ENCODE measurements around the gene PGGT1B.

Gene PGGT1B

DNA sequence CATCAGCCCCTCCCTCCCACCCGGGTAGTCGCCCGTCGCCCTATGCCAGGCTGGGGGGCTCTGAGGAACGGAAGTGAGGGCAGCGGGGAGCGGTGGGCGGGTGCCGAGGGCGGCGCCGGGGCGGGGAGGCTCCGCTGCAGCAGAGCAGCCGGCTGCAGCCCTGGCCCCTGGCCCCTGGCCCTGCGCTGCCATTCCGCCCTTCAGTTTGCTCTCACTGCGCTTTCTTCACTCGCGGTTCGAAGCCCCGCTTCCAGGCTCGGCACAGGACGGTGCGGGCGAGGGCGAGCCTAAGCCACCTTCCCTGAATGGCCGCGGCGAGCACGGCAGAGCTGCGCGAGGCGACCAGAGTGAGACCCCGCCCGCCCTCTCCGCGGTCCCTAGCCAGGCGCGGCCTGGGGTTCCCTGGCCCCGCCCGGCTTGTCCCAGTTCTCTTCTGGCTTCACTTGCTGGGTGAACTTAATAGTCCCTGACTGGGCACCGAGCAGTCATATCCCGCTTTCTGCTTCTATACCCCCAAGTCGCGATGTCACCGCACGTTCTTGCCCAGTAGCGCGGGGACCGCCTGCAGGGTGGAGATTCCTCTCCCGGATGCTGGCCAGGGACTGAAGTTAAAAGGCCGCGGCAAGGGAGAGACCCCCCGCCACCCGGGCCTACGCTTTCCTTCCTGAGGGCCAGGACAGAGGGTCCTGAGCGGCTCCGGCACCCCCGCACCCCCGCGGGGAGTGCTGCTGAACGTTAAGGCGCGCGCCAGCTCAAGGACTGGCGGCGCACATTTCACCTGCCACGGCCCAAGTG is 92.3 kb downstream of the PGGT1B start:
- peak overlapping the region; percentile 61 for H3K9ac ChIP-seq (ENCODE audit: insufficient read length, low read depth)

DNA sequence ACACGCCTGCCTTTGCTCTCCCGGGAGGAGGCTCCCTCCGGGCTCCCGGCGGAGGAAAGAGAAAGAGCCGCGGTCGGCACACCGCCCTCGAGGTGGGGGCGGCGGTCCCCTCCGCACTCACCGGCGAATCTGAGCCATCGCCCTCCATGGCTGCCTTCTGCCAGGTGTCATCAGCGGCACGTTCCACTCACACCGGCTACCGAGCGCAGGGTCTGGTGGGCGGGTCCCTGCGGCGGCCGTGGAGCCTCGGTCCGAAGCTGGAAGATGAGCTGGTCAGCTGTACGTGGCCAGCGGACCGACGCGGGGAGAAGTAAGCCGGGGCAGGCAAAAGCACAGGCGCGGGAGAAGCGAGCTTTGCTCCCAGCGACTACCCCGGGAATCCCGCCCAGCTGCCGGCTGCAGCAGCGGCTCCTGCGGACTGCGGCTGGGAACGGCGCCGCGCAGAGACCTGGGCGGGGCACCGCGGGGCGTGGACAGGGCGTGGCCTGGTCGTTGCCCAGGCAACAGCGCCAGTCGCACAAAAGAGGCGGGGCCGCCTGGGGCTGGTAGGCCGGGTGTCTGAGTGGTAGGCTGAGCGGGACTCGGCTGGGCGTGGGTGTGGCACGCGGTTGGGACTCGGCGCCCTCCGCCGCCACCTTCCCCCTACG is 93.1 kb downstream of the PGGT1B start, which contains the start of gene TRIM36:
TRIM36 (minus strand) TSS at position 422 of the 647 bp plus-strand sequence; CDS start at position 148, 274 bp downstream.
- DNase-seq (ENCODE audit: low read depth, low spot score): peak; percentile 87
- H3K9me3 ChIP-seq (ENCODE audit: insufficient read depth, low read length): peaks cover 29% of the 10 kb centered on the region
- no peaks in the 10 kb centered on the region for H3K4me1 ChIP-seq (ENCODE audit: insufficient read depth, insufficient read length)
- peaks cover 49% of the 10 kb centered on the region for H3K27me3 ChIP-seq (ENCODE audit: insufficient read depth, insufficient read length)
- H3K4me3 ChIP-seq (ENCODE audit: insufficient read length, low read depth): peak within 1 kb of the TSS; percentile 71
- H3K36me3 ChIP-seq (ENCODE audit: insufficient read depth, insufficient read length, low read length): no peaks in the 10 kb centered on the region
- no peak for TF ChIP-seq ZNF274 (IDR thresholded peaks at IDR 0.05; ENCODE audit: low read depth, low read length)
- no peak for TF ChIP-seq SUZ12 (IDR thresholded peaks at IDR 0.05; ENCODE audit: extremely low read depth, insufficient read depth, insufficient read length)
- no peak for TF ChIP-seq YY1 (IDR thresholded peaks at IDR 0.05; ENCODE audit: insufficient read depth, insufficient read length)
- peak within 1 kb of the TSS; percentile 80 for H3K9ac ChIP-seq (ENCODE audit: insufficient read length, low read depth)

More for the DNA sequence above, 92.3 kb downstream of the PGGT1B start:
- H3K9me3 ChIP-seq (ENCODE audit: insufficient read depth, low read length): peaks cover 23% of the 10 kb centered on the region
- DNase-seq (ENCODE audit: low read depth, low spot score): no peak
- no peaks in the 10 kb centered on the region for H3K4me1 ChIP-seq (ENCODE audit: insufficient read depth, insufficient read length)
- TF ChIP-seq SUZ12 (IDR thresholded peaks at IDR 0.05; ENCODE audit: extremely low read depth, insufficient read depth, insufficient read length): no peak
- H3K27me3 ChIP-seq (ENCODE audit: insufficient read depth, insufficient read length): peaks cover 56% of the 10 kb centered on the region
- peak overlapping the region; percentile 45 for H3K4me3 ChIP-seq (ENCODE audit: insufficient read length, low read depth)
- H3K36me3 ChIP-seq (ENCODE audit: insufficient read depth, insufficient read length, low read length): no peaks in the 10 kb centered on the region

DNA sequence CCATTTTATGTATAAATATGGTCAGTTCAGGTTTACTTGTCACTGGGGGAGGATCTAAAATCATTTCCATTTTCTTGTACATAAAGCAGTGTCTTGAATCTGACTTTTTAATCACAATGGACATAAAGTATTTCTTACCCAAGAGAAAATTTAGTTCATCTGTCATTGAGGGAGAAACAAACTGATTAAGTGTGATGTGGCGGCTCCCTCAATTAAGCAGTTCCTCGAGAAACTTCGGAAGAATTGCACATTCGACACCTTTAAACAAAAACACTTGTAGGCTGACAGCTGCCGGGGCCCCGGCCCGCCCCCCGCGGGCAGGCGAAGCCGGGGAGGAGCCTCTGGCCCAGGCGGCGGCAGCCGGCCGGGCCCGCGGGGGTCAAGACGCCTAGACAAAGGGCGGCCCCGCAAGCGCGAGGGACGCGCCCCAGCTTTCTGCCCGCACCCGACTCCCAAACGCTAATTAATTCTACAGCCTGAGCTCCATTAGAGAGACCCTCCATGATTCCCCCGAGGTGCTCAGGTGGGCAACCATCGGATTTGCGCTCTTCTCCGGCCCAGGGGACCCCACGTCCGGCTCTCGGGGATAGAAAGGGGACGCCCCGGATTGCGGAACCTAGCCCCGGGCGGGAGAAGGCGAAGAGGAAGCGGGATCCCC is 93.7 kb downstream of the PGGT1B start:
- no peak for TF ChIP-seq YY1 (IDR thresholded peaks at IDR 0.05; ENCODE audit: insufficient read depth, insufficient read length)
- TF ChIP-seq ZNF274 (IDR thresholded peaks at IDR 0.05; ENCODE audit: low read depth, low read length): no peak
- TF ChIP-seq SUZ12 (IDR thresholded peaks at IDR 0.05; ENCODE audit: extremely low read depth, insufficient read depth, insufficient read length): no peak
- DNase-seq (ENCODE audit: low read depth, low spot score): no peak
- peak overlapping the region; percentile 71 for H3K4me3 ChIP-seq (ENCODE audit: insufficient read length, low read depth)

GRCh38 chr5:115166744-115167393 is 95.8 kb downstream of the PGGT1B start:
- Histone ChIP-seq H3K36me3 (ENCODE audit: insufficient read depth, insufficient read length, low read length) (no peaks in the 10 kb centered on the region), H3K9me3 (ENCODE audit: insufficient read depth, low read length) (peaks cover 29% of the 10 kb centered on the region), H3K9ac (ENCODE audit: insufficient read length, low read depth) (no peak overlapping the region), H3K27me3 (ENCODE audit: insufficient read depth, insufficient read length) (peaks cover 23% of the 10 kb centered on the region), H3K4me1 (ENCODE audit: insufficient read depth, insufficient read length) (no peaks in the 10 kb centered on the region), H3K4me3 (ENCODE audit: insufficient read length, low read depth) (no peak overlapping the region)
- TF ChIP-seq ZNF274 (IDR thresholded peaks at IDR 0.05; ENCODE audit: low read depth, low read length) (no peak), SUZ12 (IDR thresholded peaks at IDR 0.05; ENCODE audit: extremely low read depth, insufficient read depth, insufficient read length) (no peak), YY1 (IDR thresholded peaks at IDR 0.05; ENCODE audit: insufficient read depth, insufficient read length) (no peak)
- no peak for DNase-seq (ENCODE audit: low read depth, low spot score)

More for the DNA sequence above, 93.7 kb downstream of the PGGT1B start:
- Histone ChIP-seq H3K4me1 (ENCODE audit: insufficient read depth, insufficient read length) (no peaks in the 10 kb centered on the region), H3K9ac (ENCODE audit: insufficient read length, low read depth) (peak overlapping the region; percentile 80), H3K9me3 (ENCODE audit: insufficient read depth, low read length) (peaks cover 29% of the 10 kb centered on the region), H3K27me3 (ENCODE audit: insufficient read depth, insufficient read length) (peaks cover 44% of the 10 kb centered on the region), H3K36me3 (ENCODE audit: insufficient read depth, insufficient read length, low read length) (no peaks in the 10 kb centered on the region)

- no peak overlapping the region for H3K4me3 ChIP-seq (ENCODE audit: insufficient read length, low read depth)
- no peaks in the 10 kb centered on the region for H3K36me3 ChIP-seq (ENCODE audit: insufficient read depth, insufficient read length, low read length)
- peaks cover 13% of the 10 kb centered on the region for H3K27me3 ChIP-seq (ENCODE audit: insufficient read depth, insufficient read length)
- TF ChIP-seq ZNF274 (IDR thresholded peaks at IDR 0.05; ENCODE audit: low read depth, low read length) (no peak), SUZ12 (IDR thresholded peaks at IDR 0.05; ENCODE audit: extremely low read depth, insufficient read depth, insufficient read length) (no peak), YY1 (IDR thresholded peaks at IDR 0.05; ENCODE audit: insufficient read depth, insufficient read length) (no peak)
- H3K4me1 ChIP-seq (ENCODE audit: insufficient read depth, insufficient read length): no peaks in the 10 kb centered on the region
- H3K9me3 ChIP-seq (ENCODE audit: insufficient read depth, low read length): peaks cover 29% of the 10 kb centered on the region
- no peak overlapping the region for H3K9ac ChIP-seq (ENCODE audit: insufficient read length, low read depth)
- DNase-seq (ENCODE audit: low read depth, low spot score): no peak
Measured at GRCh38 chr5:115165790-115166189, 96.9 kb downstream of the PGGT1B start.

DNA sequence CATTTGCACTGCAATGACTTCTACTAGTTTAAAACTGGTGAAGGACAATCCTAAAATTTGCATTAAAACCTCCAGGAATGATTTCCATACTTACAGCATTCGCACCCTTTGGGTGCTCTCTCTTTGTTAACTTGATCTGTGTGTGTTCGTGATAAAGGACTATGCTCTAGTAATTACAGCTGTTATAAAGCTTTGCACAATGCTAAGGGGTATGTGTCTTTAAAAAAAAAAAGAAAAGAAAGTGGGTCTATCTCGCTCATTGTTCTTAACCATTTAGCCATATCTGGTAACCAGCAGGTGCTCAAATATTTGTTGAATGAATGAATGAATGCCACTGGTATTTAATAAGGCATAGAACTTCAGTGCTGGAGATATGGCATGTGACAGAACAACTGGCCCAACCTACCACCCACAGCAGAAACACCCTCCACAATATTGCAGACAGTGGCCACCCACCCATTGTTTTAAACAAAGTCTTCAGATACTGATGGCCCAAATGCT is 101.7 kb downstream of the PGGT1B start:
- Histone ChIP-seq H3K27me3 (ENCODE audit: insufficient read depth, insufficient read length) (no peaks in the 10 kb centered on the region), H3K4me3 (ENCODE audit: insufficient read length, low read depth) (no peak overlapping the region), H3K9me3 (ENCODE audit: insufficient read depth, low read length) (peaks cover 13% of the 10 kb centered on the region; the same call in 1 of the 2 replicates), H3K4me1 (ENCODE audit: insufficient read depth, insufficient read length) (no peaks in the 10 kb centered on the region), H3K9ac (ENCODE audit: insufficient read length, low read depth) (no peak overlapping the region), H3K36me3 (ENCODE audit: insufficient read depth, insufficient read length, low read length) (no peaks in the 10 kb centered on the region)
- TF ChIP-seq YY1 (IDR thresholded peaks at IDR 0.05; ENCODE audit: insufficient read depth, insufficient read length) (no peak), ZNF274 (IDR thresholded peaks at IDR 0.05; ENCODE audit: low read depth, low read length) (no peak), SUZ12 (IDR thresholded peaks at IDR 0.05; ENCODE audit: extremely low read depth, insufficient read depth, insufficient read length) (no peak)
- no peak for DNase-seq (ENCODE audit: low read depth, low spot score)

Measured in NT2/D1 (cell line).